Bronchial epithelial cell (primary cell): ENCODE measurements around the gene A3GALT2. TPM values are rescaled to one million over a fixed set of nuclear protein-coding genes. Genes with fewer than 3 reads are reported as not detected.

Source experiments
- DNase-seq: peaks from one replicate; pipeline ENCODE4 v3.0.0-alpha.2; 2010; ENCODE audit warnings: low read depth
- FAIRE-seq: peaks from 2 replicates; lab custom pipeline; 2011; peaks lifted over from hg19 to GRCh38; lab: Jason Lieb, UNC
- H3K27me3 ChIP-seq: 2 replicates; pipeline ENCODE4 v1.5.1; 2011; ENCODE audit warnings: low read length; ENCODE audit not compliant: control insufficient read depth, insufficient read depth
- H3K36me3 ChIP-seq: 2 replicates; pipeline ENCODE4 v1.5.1; 2011; ENCODE audit warnings: low read length; ENCODE audit not compliant: control insufficient read depth, insufficient read depth
- H3K4me3 ChIP-seq: 2 replicates; pipeline ENCODE4 v1.5.1; 2011; ENCODE audit warnings: mild to moderate bottlenecking, low read depth, low read length, control low read depth
- CTCF ChIP-seq: IDR thresholded peaks from 2 replicates; pipeline ENCODE4 v1.5.1; 2011; ENCODE audit warnings: mild to moderate bottlenecking, moderate library complexity, low read length, control low read depth, inconsistent platforms; ENCODE audit not compliant: insufficient read depth, severe bottlenecking
- total RNA-seq: library from RNA; depleted of rRNA; stranded (reverse); fragments of >200 nt; gene quantifications from 2 replicates; pipeline ENCODE4 v1.2.1, GENCODE V29; 2014

Gene A3GALT2
- total RNA-seq, 1 donor from 2014 or later: not detected

- FAIRE-seq (no peak), DNase-seq (peak; percentile 35)
- peaks cover 3% of the 10 kb centered on the region for H3K36me3 ChIP-seq
- peak overlapping the region; percentile 79 for H3K4me3 ChIP-seq
- no peaks in the 10 kb centered on the region for H3K27me3 ChIP-seq
- no peak for TF ChIP-seq CTCF
Measured at GRCh38 chr1:33347650-33347992, 26.7 kb upstream of the A3GALT2 start.

GRCh38 chr1:33346927-33347649 is 26.2 kb upstream of the A3GALT2 start:
- peak overlapping the region; percentile 79 for H3K4me3 ChIP-seq
- H3K36me3 ChIP-seq: peaks cover 3% of the 10 kb centered on the region
- TF ChIP-seq CTCF: no peak
- H3K27me3 ChIP-seq: no peaks in the 10 kb centered on the region
- FAIRE-seq (no peak), DNase-seq (peak; percentile 93)

GRCh38 chr1:33346533-33346926 is 25.6 kb upstream of the A3GALT2 start:
- peak overlapping the region; percentile 79 for H3K4me3 ChIP-seq
- TF ChIP-seq CTCF: no peak
- FAIRE-seq (no peak), DNase-seq (no peak)
- H3K36me3 ChIP-seq: peaks cover 6% of the 10 kb centered on the region
- H3K27me3 ChIP-seq: no peaks in the 10 kb centered on the region

GRCh38 chr1:33344896-33345560 is 24.1 kb upstream of the A3GALT2 start:
- no peak for FAIRE-seq
- no peak overlapping the region for H3K4me3 ChIP-seq
- TF ChIP-seq CTCF: no peak
- DNase-seq: no peak
- peaks cover 6% of the 10 kb centered on the region for H3K36me3 ChIP-seq
- no peaks in the 10 kb centered on the region for H3K27me3 ChIP-seq

- DNase-seq (no peak), FAIRE-seq (no peak)
- H3K36me3 ChIP-seq: peaks cover 6% of the 10 kb centered on the region
- TF ChIP-seq CTCF: no peak
- no peaks in the 10 kb centered on the region for H3K27me3 ChIP-seq
- no peak overlapping the region for H3K4me3 ChIP-seq
Measured at GRCh38 chr1:33343539-33343938, 22.6 kb upstream of the A3GALT2 start.
